Measurements from ENCODE around the gene SDCCAG8. TPM values are rescaled to one million over a fixed set of nuclear protein-coding genes. Genes with fewer than 3 reads are reported as not detected.

The SDCCAG8 gene
- total and polyA plus RNA-seq, 10 donors: 14.8 to 79.3 (median 46.5) TPM

DNA sequence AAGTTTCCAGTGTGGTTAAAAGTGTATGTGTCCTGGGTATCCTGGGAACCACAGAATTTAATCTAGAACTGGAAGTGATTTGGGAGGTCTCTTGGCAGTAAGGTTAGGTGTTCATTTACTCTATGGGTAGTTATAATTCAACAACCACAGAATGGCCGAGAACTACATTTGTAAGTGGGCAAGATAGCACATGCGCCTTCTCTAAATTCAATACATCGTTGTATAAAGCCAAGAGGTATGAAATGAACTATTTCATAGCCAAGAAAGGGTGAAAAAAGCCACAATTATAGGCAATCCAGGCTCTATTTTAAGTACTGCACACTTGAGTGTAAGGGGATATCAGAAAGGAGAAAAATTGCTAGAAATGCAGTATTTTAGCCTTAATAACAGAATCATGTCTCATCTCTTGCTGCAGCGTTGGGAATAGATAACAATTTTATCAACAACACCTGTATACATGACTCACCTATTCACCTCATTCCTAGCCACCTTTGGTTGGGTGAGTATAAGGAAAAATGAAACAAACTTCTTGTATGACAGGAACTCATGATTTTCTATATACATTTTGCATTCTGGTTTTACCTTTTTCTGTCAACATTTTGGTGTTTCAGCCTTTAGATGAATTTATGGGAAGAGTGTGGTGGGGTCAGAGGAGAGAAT lies 4.5 kb downstream of the SDCCAG8 start:
- no peak for DNase-seq
- no peaks in the 10 kb centered on the region for H3K27me3 ChIP-seq (replicated peaks in 1 of 7)
- no peaks in the 10 kb centered on the region for H3K9me3 ChIP-seq
- H3K36me3 ChIP-seq: no peaks in the 10 kb centered on the region
- TF ChIP-seq POLR2AphosphoS5 (IDR thresholded peaks at IDR 0.05) (no peak), POLR2A (IDR thresholded peaks at IDR 0.05) (no peak)
- TF ChIP-seq, protein P1, sequence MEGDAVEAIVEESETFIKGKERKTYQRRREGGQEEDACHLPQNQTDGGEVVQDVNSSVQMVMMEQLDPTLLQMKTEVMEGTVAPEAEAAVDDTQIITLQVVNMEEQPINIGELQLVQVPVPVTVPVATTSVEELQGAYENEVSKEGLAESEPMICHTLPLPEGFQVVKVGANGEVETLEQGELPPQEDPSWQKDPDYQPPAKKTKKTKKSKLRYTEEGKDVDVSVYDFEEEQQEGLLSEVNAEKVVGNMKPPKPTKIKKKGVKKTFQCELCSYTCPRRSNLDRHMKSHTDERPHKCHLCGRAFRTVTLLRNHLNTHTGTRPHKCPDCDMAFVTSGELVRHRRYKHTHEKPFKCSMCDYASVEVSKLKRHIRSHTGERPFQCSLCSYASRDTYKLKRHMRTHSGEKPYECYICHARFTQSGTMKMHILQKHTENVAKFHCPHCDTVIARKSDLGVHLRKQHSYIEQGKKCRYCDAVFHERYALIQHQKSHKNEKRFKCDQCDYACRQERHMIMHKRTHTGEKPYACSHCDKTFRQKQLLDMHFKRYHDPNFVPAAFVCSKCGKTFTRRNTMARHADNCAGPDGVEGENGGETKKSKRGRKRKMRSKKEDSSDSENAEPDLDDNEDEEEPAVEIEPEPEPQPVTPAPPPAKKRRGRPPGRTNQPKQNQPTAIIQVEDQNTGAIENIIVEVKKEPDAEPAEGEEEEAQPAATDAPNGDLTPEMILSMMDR (IDR thresholded peaks at IDR 0.05 in 8 of 11, conservative IDR thresholded peaks at IDR 0.05 in 3 of 11): no peak
- peak overlapping the region in 1 of 8 donors; percentile 22 for H3K27ac ChIP-seq
- H3K4me1 ChIP-seq: peaks cover 17 to 60% (median 32%) of the 10 kb centered on the region in 6 donors
- intact Hi-C loops (cut with DNase I; ENCODE audit: low total_unique reads): no loop called here
- no peak overlapping the region for H3K4me3 ChIP-seq
- 68 to 74% (median 71%) methylated on average over 4 of the region's 4 CpGs for WGBS, 5 donors

DNA sequence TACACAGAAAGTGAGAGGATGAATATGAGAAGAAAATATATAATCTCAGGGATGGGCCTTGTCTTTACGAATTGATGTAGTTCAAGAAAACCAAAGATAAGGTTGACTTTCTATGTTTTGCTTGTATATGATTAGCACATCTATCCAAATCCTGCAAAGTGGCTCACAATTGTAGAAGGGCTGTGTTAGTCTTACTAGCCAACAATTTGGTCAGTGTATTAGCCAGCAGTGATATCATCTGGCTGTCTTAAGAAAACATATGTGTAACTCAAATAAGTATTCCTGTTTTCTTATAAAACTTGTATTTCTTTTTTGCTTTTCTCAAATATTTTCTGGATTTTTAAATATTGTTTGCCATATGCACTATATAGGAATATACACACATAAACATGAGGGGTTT lies 5.5 kb downstream of the SDCCAG8 start:
- DNase-seq: no peak
- TF ChIP-seq POLR2A (IDR thresholded peaks at IDR 0.05) (no peak), POLR2AphosphoS5 (IDR thresholded peaks at IDR 0.05) (no peak)
- TF ChIP-seq, protein P1 (IDR thresholded peaks at IDR 0.05 in 8 of 11, conservative IDR thresholded peaks at IDR 0.05 in 3 of 11): no peak
- WGBS, 5 donors: 95 to 100% (median 100%) methylated on average over 1 of the region's 1 CpG

DNA sequence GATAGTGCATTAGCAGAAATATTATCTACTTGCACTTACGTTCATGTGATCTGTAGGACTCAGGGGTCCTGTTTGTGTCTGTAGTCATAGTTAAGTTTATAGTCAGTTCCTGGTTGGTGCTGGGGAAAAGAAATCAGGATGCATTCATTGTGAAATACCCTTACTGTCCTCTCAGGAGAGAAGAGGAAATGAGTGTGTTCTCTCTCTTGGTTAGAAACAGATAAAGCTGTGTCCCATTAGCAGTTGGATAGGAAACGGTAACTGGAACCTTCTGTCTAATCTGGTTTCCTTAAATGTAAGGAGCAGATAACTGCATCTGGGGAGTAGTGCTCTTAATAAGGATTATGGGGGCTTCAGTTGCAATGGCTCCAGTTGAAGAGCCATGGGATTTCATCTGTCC lies 8.9 kb downstream of the SDCCAG8 start:
- H3K4me3 ChIP-seq: no peak overlapping the region
- intact Hi-C loops (cut with DNase I; ENCODE audit: low total_unique reads): no loop called here
- peak overlapping the region; percentile 14 to 81 (median 69) for H3K27ac ChIP-seq
- H3K9me3 ChIP-seq: no peaks in the 10 kb centered on the region
- WGBS, 5 donors: 17 to 40% (median 31%) methylated on average over 2 of the region's 2 CpGs
- H3K27me3 ChIP-seq (replicated peaks in 1 of 7): no peaks in the 10 kb centered on the region
- TF ChIP-seq POLR2AphosphoS5 (IDR thresholded peaks at IDR 0.05) (peak in 1 of 3 donors; percentile 11), POLR2A (IDR thresholded peaks at IDR 0.05) (no peak)
- H3K36me3 ChIP-seq: peaks cover 0 to 1% (median 0%) of the 10 kb centered on the region in 6 donors
- no peak for DNase-seq
- peaks cover 14 to 74% (median 35%) of the 10 kb centered on the region in 6 donors for H3K4me1 ChIP-seq

More for the DNA sequence above, 5.5 kb downstream of the SDCCAG8 start:
- H3K27ac ChIP-seq: no peak overlapping the region
- H3K4me3 ChIP-seq: no peak overlapping the region
- H3K9me3 ChIP-seq: no peaks in the 10 kb centered on the region
- H3K27me3 ChIP-seq (replicated peaks in 1 of 7): no peaks in the 10 kb centered on the region
- H3K4me1 ChIP-seq: peaks cover 17 to 65% (median 32%) of the 10 kb centered on the region in 6 donors
- intact Hi-C loops (cut with DNase I; ENCODE audit: low total_unique reads): no loop called here
- no peaks in the 10 kb centered on the region for H3K36me3 ChIP-seq

DNA sequence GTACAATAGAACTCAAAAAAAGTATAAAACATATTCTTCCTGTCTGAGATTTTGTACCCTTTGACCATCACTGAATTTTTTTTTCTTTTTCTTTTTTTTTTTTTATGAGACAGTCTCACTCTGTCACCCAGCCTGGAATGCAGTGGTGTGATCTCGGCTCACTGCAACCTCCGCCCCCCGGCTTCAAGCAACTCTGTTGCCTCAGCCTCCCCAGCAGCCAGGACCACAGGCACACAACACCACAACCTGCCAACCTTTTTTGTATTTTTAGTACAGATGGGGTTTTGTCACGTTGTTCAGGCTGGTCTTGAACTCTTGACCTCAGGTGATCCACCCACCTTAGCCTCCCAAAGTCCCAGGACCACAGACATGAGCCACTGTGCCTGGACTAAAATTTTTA lies 10.4 kb downstream of the SDCCAG8 start:
- no peaks in the 10 kb centered on the region for H3K9me3 ChIP-seq
- H3K27ac ChIP-seq: peak overlapping the region in 3 of 8 donors; percentile 18 to 89 (median 84)
- no peaks in the 10 kb centered on the region for H3K27me3 ChIP-seq (replicated peaks in 1 of 7)
- H3K4me1 ChIP-seq: peaks cover 14 to 76% (median 44%) of the 10 kb centered on the region in 6 donors
- DNase-seq: no peak
- TF ChIP-seq, protein P1 (IDR thresholded peaks at IDR 0.05 in 8 of 11, conservative IDR thresholded peaks at IDR 0.05 in 3 of 11): no peak
- TF ChIP-seq POLR2AphosphoS5 (IDR thresholded peaks at IDR 0.05) (no peak), POLR2A (IDR thresholded peaks at IDR 0.05) (no peak)
- intact Hi-C loops (cut with DNase I; ENCODE audit: low total_unique reads): no loop called here
- no peak overlapping the region for H3K4me3 ChIP-seq
- peaks cover 0 to 13% (median 4%) of the 10 kb centered on the region in 6 donors for H3K36me3 ChIP-seq
- WGBS, 5 donors: 82 to 89% (median 88%) methylated on average over 4 of the region's 4 CpGs

Data from spleen (tissue), 11 donors.